H9 (cell line): Measurements from ENCODE around the gene FBXO17. TPM values are rescaled to one million over a fixed set of nuclear protein-coding genes. Genes with fewer than 3 reads are reported as not detected.

Source experiments
- DNase-seq: peaks from one replicate; pipeline ENCODE4 v3.0.0-alpha.2; 2017
- H2AFZ ChIP-seq: one replicate; pipeline ENCODE4 v1.6.1; 2013; ENCODE audit warnings: mild to moderate bottlenecking, low read length, control low read depth, moderate library complexity
- H2AK5ac ChIP-seq: 2 replicates; pipeline ENCODE4 v1.6.1; 2013; ENCODE audit warnings: low read length, control low read depth, mixed read lengths; ENCODE audit not compliant: insufficient read length
- H2BK120ac ChIP-seq: one replicate; pipeline ENCODE4 v1.6.1; 2013; ENCODE audit warnings: low read depth, mild to moderate bottlenecking, low read length, control low read depth, inconsistent platforms; ENCODE audit not compliant: poor library complexity, severe bottlenecking
- H2BK12ac ChIP-seq: 2 replicates; pipeline ENCODE4 v1.6.1; 2013; ENCODE audit warnings: low read length, control low read depth, mixed read lengths, low read depth; ENCODE audit not compliant: insufficient read length
- H2BK15ac ChIP-seq: 2 replicates; pipeline ENCODE4 v1.6.1; 2013; ENCODE audit warnings: low read depth, low read length, control low read depth
- H2BK20ac ChIP-seq: one replicate; pipeline ENCODE4 v1.6.1; 2013; ENCODE audit warnings: low read depth, mild to moderate bottlenecking, low read length, control low read depth, inconsistent platforms; ENCODE audit not compliant: poor library complexity, severe bottlenecking
- H2BK5ac ChIP-seq: 2 replicates; pipeline ENCODE4 v1.6.1; 2013; ENCODE audit warnings: low read length, control low read depth, mixed read lengths; ENCODE audit not compliant: insufficient read length
- H3K14ac ChIP-seq: 2 replicates; pipeline ENCODE4 v1.6.1; 2013; ENCODE audit warnings: low read length, control low read depth; ENCODE audit not compliant: insufficient read depth
- H3K18ac ChIP-seq: 2 replicates; pipeline ENCODE4 v1.6.1; 2013; ENCODE audit warnings: low read depth, mild to moderate bottlenecking, mixed read lengths, low read length, control low read depth; ENCODE audit not compliant: insufficient read length
- H3K23ac ChIP-seq: 2 replicates; pipeline ENCODE4 v1.6.1; 2013; ENCODE audit warnings: low read length, control low read depth, mixed read lengths, low read depth; ENCODE audit not compliant: insufficient read length
- H3K23me2 ChIP-seq: 2 replicates; pipeline ENCODE4 v1.6.1; 2013; ENCODE audit warnings: low read depth, mild to moderate bottlenecking, mixed read lengths, low read length, control low read depth; ENCODE audit not compliant: insufficient read length, poor library complexity, severe bottlenecking
- H3K27ac ChIP-seq: 2 replicates; pipeline ENCODE4 v1.5.1; 2013; ENCODE audit warnings: low read length, control low read depth, mixed read lengths, low read depth; ENCODE audit not compliant: insufficient read length
- H3K27me3 ChIP-seq: 2 replicates; pipeline ENCODE4 v1.6.1; 2013; ENCODE audit warnings: low read length, control low read depth, inconsistent platforms; ENCODE audit not compliant: insufficient read depth
- H3K4ac ChIP-seq: 2 replicates; pipeline ENCODE4 v1.6.1; 2013; ENCODE audit warnings: low read depth, mild to moderate bottlenecking, control low read depth, inconsistent platforms, low read length, moderate library complexity
- H3K4me1 ChIP-seq: 2 replicates; pipeline ENCODE4 v1.6.1; 2013; ENCODE audit warnings: low read length, control low read depth, inconsistent platforms; ENCODE audit not compliant: insufficient read depth
- H3K4me2 ChIP-seq: 2 replicates; pipeline ENCODE4 v1.6.1; 2013; ENCODE audit warnings: low read length, control low read depth, mixed read lengths; ENCODE audit not compliant: insufficient read length, insufficient read depth
- H3K56ac ChIP-seq: 2 replicates; pipeline ENCODE4 v1.6.1; 2013; ENCODE audit warnings: low read depth, mild to moderate bottlenecking, mixed read lengths, low read length, control low read depth; ENCODE audit not compliant: insufficient read length
- H3K79me1 ChIP-seq: 2 replicates; pipeline ENCODE4 v1.6.1; 2013; ENCODE audit warnings: low read depth, mild to moderate bottlenecking, moderate library complexity, low read length, control low read depth, inconsistent platforms; ENCODE audit not compliant: insufficient read depth, poor library complexity, severe bottlenecking
- H3K79me2 ChIP-seq: 2 replicates; pipeline ENCODE4 v1.6.1; 2013; ENCODE audit warnings: low read length, control low read depth, inconsistent platforms; ENCODE audit not compliant: insufficient read depth
- H3K9ac ChIP-seq: 2 replicates; pipeline ENCODE4 v1.6.1; 2013; ENCODE audit warnings: low read length, control low read depth, mixed read lengths; ENCODE audit not compliant: insufficient read length; ENCODE audit errors: extremely low read depth
- H3K9me3 ChIP-seq: one replicate; pipeline ENCODE4 v1.6.1; 2013; ENCODE audit warnings: low read depth, low read length, inconsistent platforms; ENCODE audit not compliant: control insufficient read depth
- H3T11ph ChIP-seq: one replicate; pipeline ENCODE4 v1.6.1; 2013; ENCODE audit warnings: mild to moderate bottlenecking, low read length, control low read depth, inconsistent platforms
- H4K20me1 ChIP-seq: one replicate; pipeline ENCODE4 v1.6.1; 2013; ENCODE audit not compliant: control insufficient read depth, insufficient read length, insufficient read depth
- H4K5ac ChIP-seq: 2 replicates; pipeline ENCODE4 v1.6.1; 2013; ENCODE audit warnings: low read depth, mild to moderate bottlenecking, mixed read lengths, low read length, control low read depth; ENCODE audit not compliant: insufficient read length
- H4K8ac ChIP-seq: replicated peaks from 2 replicates; pipeline ENCODE4 v1.6.1; 2013; ENCODE audit warnings: low read length, control low read depth, mixed read lengths, low read depth; ENCODE audit not compliant: insufficient read length
- H4K91ac ChIP-seq: 2 replicates; pipeline ENCODE4 v1.6.1; 2013; ENCODE audit warnings: low read depth, mild to moderate bottlenecking, moderate library complexity, mixed read lengths, low read length, control low read depth; ENCODE audit not compliant: insufficient read length
- H3K27ac Mint-ChIP-seq, 3 experiments: 2 replicates in 2 of 3; 3 replicates in 1 of 3; pipeline ENCODE4 v1.8.0; 2020 to 2021; ENCODE audit warnings: mixed read lengths in 3 of 3, mild to moderate bottlenecking in 1 of 3, moderate library complexity in 1 of 3
- H3K27me3 Mint-ChIP-seq: 2 replicates; pipeline ENCODE4 v1.8.0; 2021; ENCODE audit warnings: low read depth, mild to moderate bottlenecking, moderate library complexity, mixed read lengths
- H3K36me3 Mint-ChIP-seq, 3 experiments: 2 replicates in 2 of 3; 3 replicates in 1 of 3; pipeline ENCODE4 v1.8.0; 2020 to 2021; ENCODE audit warnings: low read depth in 3 of 3, mixed read lengths in 3 of 3; ENCODE audit not compliant: insufficient read depth in 1 of 3
- H3K4me1 Mint-ChIP-seq, 2 experiments: 2 replicates each; pipeline ENCODE4 v1.8.0; 2020; ENCODE audit warnings: mixed read lengths in 2 of 2
- H3K4me3 Mint-ChIP-seq, 2 experiments: 2 replicates in 1 of 2; 3 replicates in 1 of 2; pipeline ENCODE4 v1.8.0; 2020 to 2021; ENCODE audit warnings: mild to moderate bottlenecking in 2 of 2, mixed read lengths in 2 of 2, moderate library complexity in 1 of 2
- H3K9me3 Mint-ChIP-seq, 2 experiments: 2 replicates in 1 of 2; 3 replicates in 1 of 2; pipeline ENCODE4 v1.8.0; 2020; ENCODE audit warnings: mild to moderate bottlenecking in 2 of 2, mixed read lengths in 2 of 2, moderate library complexity in 1 of 2
- CTCF ChIP-seq: fragments of 200-600 bp; sonication (generic); conservative IDR thresholded peaks from 3 replicates; pipeline ENCODE4 v1.8.0; 2021; ENCODE audit warnings: antibody characterized with exemption, mild to moderate bottlenecking
- WGBS: extraction: QIAGEN DNeasy Blood & Tissue Kit; methylation state at CpG from one replicate; pipeline ENCODE4 v1.1.7; 2013; ENCODE audit warnings: missing lambda C conversion rate, low lambda C conversion rate, mixed read lengths; ENCODE audit not compliant: insufficient read length; ENCODE audit errors: extremely low coverage; 5-methylcytosine and 5-hydroxymethylcytosine counted together
- total RNA-seq: library from RNA; stranded (reverse); gene quantifications from 2 replicates; pipeline ENCODE4 v1.2.1, GENCODE V29; 2021

The FBXO17 gene
- total RNA-seq, 1 experiment from 2014 or later, result 25.5 TPM

- H3K4me2 ChIP-seq, result no peak overlapping the region
- H3K23ac ChIP-seq, result no peak overlapping the region
- DNase-seq, result no peak
- H3K9ac ChIP-seq, result no peak overlapping the region
- no peaks in the 10 kb centered on the region for H4K20me1 ChIP-seq
- H4K5ac ChIP-seq, result no peak overlapping the region
- no peak overlapping the region for H2AK5ac ChIP-seq
- no peak overlapping the region for H4K91ac ChIP-seq
- no peak overlapping the region for H2BK15ac ChIP-seq
- H2AFZ ChIP-seq, result no peak overlapping the region
- no peak overlapping the region for H2BK120ac ChIP-seq
- H3K27me3 Mint-ChIP-seq, result peaks cover 3% of the 10 kb centered on the region
- no peaks in the 10 kb centered on the region for H3K79me1 ChIP-seq
- no peak overlapping the region for H3T11ph ChIP-seq
- H4K8ac ChIP-seq, result no peak overlapping the region
- H3K4me1 Mint-ChIP-seq, result no peaks in the 10 kb centered on the region
- no peak overlapping the region for H2BK20ac ChIP-seq
- no peak overlapping the region for H3K4me3 Mint-ChIP-seq
- no CpG with 5 or more reads among the region's 5 CpGs for WGBS
- no peak overlapping the region for H3K4ac ChIP-seq
- H2BK5ac ChIP-seq, result no peak overlapping the region
- no peaks in the 10 kb centered on the region for H3K36me3 Mint-ChIP-seq
- no peak for TF ChIP-seq CTCF
- H3K4me1 ChIP-seq, result no peaks in the 10 kb centered on the region
- H3K27me3 ChIP-seq, result no peaks in the 10 kb centered on the region
- no peaks in the 10 kb centered on the region for H3K9me3 ChIP-seq
- H3K18ac ChIP-seq, result no peak overlapping the region
- H3K9me3 Mint-ChIP-seq, result no peaks in the 10 kb centered on the region
- H2BK12ac ChIP-seq, result no peak overlapping the region
- no peaks in the 10 kb centered on the region for H3K23me2 ChIP-seq
- no peak overlapping the region for H3K14ac ChIP-seq
- H3K27ac Mint-ChIP-seq, result no peak overlapping the region
- H3K27ac ChIP-seq, result no peak overlapping the region
- H3K79me2 ChIP-seq, result no peaks in the 10 kb centered on the region
- H3K56ac ChIP-seq, result no peak overlapping the region
These were observed 82.7 kb downstream of the FBXO17 start for GRCh38 chr19:38892841-38893240.
